IMR-90 (cell line): ENCODE data around the gene GNAO1.

ENCODE experiments used
- BHLHE40 ChIP-seq: fragments of 150-350 bp; IDR thresholded peaks from 2 replicates; pipeline ENCODE4 v1.6.1; 2016; ENCODE audit warnings: mild to moderate bottlenecking, low read depth, low read length
- CEBPB ChIP-seq: IDR thresholded peaks from 2 replicates; pipeline ENCODE4 v1.6.1; 2012; ENCODE audit warnings: low read depth, low read length, improper control_type of control experiment
- CTCF ChIP-seq: conservative IDR thresholded peaks from 2 replicates; pipeline ENCODE4 v1.5.1; 2012; ENCODE audit warnings: mild to moderate bottlenecking, low read depth, low read length, improper control_type of control experiment
- ELK1 ChIP-seq: fragments of 150-350 bp; IDR thresholded peaks from 2 replicates; pipeline ENCODE4 v1.6.1; 2016; ENCODE audit warnings: low read depth, mild to moderate bottlenecking, low read length, moderate library complexity, borderline replicate concordance
- MAFK ChIP-seq: IDR thresholded peaks from 2 replicates; pipeline ENCODE4 v1.6.1; 2012; ENCODE audit warnings: low read depth, low read length, improper control_type of control experiment
- MXI1 ChIP-seq: IDR thresholded peaks from 2 replicates; pipeline ENCODE4 v1.6.1; 2012; ENCODE audit warnings: low read depth, mild to moderate bottlenecking, low read length, moderate library complexity, borderline replicate concordance
- POLR2A ChIP-seq: IDR thresholded peaks from 2 replicates; pipeline ENCODE4 v1.6.1; 2012; ENCODE audit warnings: mild to moderate bottlenecking, low read depth, low read length
- RAD21 ChIP-seq: IDR thresholded peaks from 2 replicates; pipeline ENCODE4 v1.6.1; 2012; ENCODE audit warnings: low read length, improper control_type of control experiment
- RCOR1 ChIP-seq: IDR thresholded peaks from 2 replicates; pipeline ENCODE4 v1.6.1; 2012; ENCODE audit warnings: mild to moderate bottlenecking, low read length, improper control_type of control experiment; ENCODE audit not compliant: insufficient replicate concordance
- RFX5 ChIP-seq: IDR thresholded peaks from 2 replicates; pipeline ENCODE4 v1.8.0; 2012; ENCODE audit warnings: low read depth, mild to moderate bottlenecking, low read length, moderate library complexity
- SMC3 ChIP-seq: fragments of 150-350 bp; IDR thresholded peaks from 2 replicates; pipeline ENCODE4 v1.6.1; 2016; ENCODE audit warnings: low read depth, mild to moderate bottlenecking, antibody characterized with exemption, low read length, moderate library complexity
- TF ChIP-seq, protein P1 (sequence below): fragments of 150-350 bp; IDR thresholded peaks from 2 replicates; pipeline ENCODE4 v1.6.1; 2017; ENCODE audit warnings: mild to moderate bottlenecking, antibody characterized with exemption, low read length, low read depth

- TF ChIP-seq CTCF (no peak), BHLHE40 (no peak), ELK1 (no peak), POLR2A (no peak), RCOR1 (no peak), CEBPB (no peak), RAD21 (no peak), RFX5 (no peak), SMC3 (no peak), MAFK (no peak), MXI1 (no peak)
- TF ChIP-seq, protein P1, sequence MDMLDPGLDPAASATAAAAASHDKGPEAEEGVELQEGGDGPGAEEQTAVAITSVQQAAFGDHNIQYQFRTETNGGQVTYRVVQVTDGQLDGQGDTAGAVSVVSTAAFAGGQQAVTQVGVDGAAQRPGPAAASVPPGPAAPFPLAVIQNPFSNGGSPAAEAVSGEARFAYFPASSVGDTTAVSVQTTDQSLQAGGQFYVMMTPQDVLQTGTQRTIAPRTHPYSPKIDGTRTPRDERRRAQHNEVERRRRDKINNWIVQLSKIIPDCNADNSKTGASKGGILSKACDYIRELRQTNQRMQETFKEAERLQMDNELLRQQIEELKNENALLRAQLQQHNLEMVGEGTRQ = no peak
These were observed 191.6 kb downstream of the GNAO1 start for GRCh38 chr16:56382901-56383355.
